ENCODE data around the gene REXO5.

GRCh38 chr16:20844054-20844453 is 37.7 kb downstream of the REXO5 start:
- TF ChIP-seq POLR2A (IDR thresholded peaks at IDR 0.05): no peak
- no peak for TF ChIP-seq CTCF (IDR thresholded peaks at IDR 0.05)
- no peak for TF ChIP-seq POLR2AphosphoS5 (IDR thresholded peaks at IDR 0.05)
- TF ChIP-seq EP300 (IDR thresholded peaks at IDR 0.05): no peak
